Spinal cord (tissue), 10 donors: ENCODE data around the gene MYBBP1A. TPM values are rescaled to one million over a fixed set of nuclear protein-coding genes. Genes with fewer than 3 reads are reported as not detected.

Source experiments
- DNase-seq, 6 donors: peaks; one replicate each; pipeline versions ENCODE4 v3.0.0 to v3.0.0-alpha.2; 2013 to 2015; ENCODE audit warnings: low spot score in 6 of 6, low read depth in 4 of 6
- H3K27ac ChIP-seq: one replicate; pipeline ENCODE4 v1.5.1; 2013; ENCODE audit warnings: low read depth, low read length, control low read depth
- H3K27me3 ChIP-seq: one replicate; pipeline ENCODE4 v1.6.1; 2013; ENCODE audit warnings: low read length; ENCODE audit not compliant: control insufficient read depth, insufficient read depth
- H3K36me3 ChIP-seq: one replicate; pipeline ENCODE4 v1.6.1; 2013; ENCODE audit warnings: low read length; ENCODE audit not compliant: control insufficient read depth, insufficient read depth
- H3K4me1 ChIP-seq: one replicate; pipeline ENCODE4 v1.6.1; 2013; ENCODE audit warnings: low read length; ENCODE audit not compliant: control insufficient read depth, insufficient read depth
- H3K4me3 ChIP-seq: one replicate; pipeline ENCODE4 v1.5.1; 2013; ENCODE audit warnings: low read depth, low read length, control low read depth
- H3K9me3 ChIP-seq: one replicate; pipeline ENCODE4 v1.6.1; 2013; ENCODE audit warnings: low read length; ENCODE audit not compliant: control insufficient read depth, insufficient read depth
- WGBS: methylation state at CpG from one replicate; pipeline ENCODE4 v1.1.5; 2013; ENCODE audit warnings: missing lambda C conversion rate; ENCODE audit not compliant: insufficient coverage; 5-methylcytosine and 5-hydroxymethylcytosine counted together
- polyA plus RNA-seq, 2 donors: library from polyadenylated mRNA; unstranded; fragments of 120-200 nt; gene quantifications; one replicate each; pipeline ENCODE4 v1.2.1, GENCODE V29; 2013; ENCODE audit not compliant: insufficient read length in 2 of 2
- total RNA-seq, 2 donors: library from RNA; depleted of rRNA in 1 of 2; stranded (reverse); fragments of 120-200 nt in 1 of 2; fragments of >200 nt in 1 of 2; gene quantifications; one replicate each; pipeline versions ENCODE4 v1.2.3 to v1.2.4, GENCODE V29; 2013 to 2014
- donor health status: healthy.

The MYBBP1A gene
- total and polyA plus RNA-seq, 4 donors: 19.5 to 38.9 (median 33.7) TPM

DNA sequence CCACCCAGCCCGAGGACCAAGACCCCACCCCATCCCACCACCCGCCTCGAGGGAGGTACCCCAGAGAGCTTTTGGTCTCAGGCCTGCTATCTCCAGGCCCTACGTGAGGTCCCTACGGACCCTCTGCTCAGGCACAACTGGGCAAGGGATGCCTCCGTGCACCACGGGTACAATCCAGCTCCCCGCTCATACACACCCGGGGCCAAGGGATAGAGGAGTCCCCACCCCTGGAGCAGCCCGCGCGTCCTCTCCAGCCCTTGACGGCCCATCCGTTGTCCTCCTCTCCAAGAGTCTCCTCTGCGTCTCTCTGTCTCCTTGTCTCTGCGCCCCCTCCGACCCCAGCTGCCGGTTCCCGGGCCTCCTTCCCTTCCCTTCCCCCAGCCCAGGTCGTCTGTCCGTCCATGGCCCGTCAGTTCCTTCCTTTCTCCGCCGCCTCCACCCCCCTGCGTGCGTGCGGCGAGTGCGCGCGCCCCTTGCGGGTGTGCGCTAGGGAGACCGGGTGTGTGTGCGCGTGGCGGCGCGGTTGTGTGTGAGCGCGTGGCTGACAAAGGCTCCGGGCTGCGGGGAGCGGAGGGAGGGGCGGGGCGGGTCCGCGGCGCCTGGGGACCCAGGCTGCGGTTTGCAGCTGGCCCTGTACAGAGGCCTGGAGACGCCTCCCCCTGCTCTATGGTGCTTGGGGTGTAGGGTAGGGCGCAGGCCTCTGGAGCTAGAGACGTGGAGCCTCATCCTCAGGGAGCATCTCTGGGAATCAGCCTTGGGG is 55.6 kb downstream of the MYBBP1A start:
- WGBS: under 1% methylated on average over 51 of the region's 53 CpGs
- peak in 3 of 6 donors; percentile 32 to 93 (median 79) for DNase-seq
- H3K27me3 ChIP-seq: peaks cover 19% of the 10 kb centered on the region
- H3K27ac ChIP-seq: peak overlapping the region; percentile 25
- peak overlapping the region; percentile 56 for H3K4me3 ChIP-seq
- H3K36me3 ChIP-seq: peaks cover 8% of the 10 kb centered on the region
- H3K9me3 ChIP-seq: no peaks in the 10 kb centered on the region
- peaks cover 58% of the 10 kb centered on the region for H3K4me1 ChIP-seq

- DNase-seq: peak in 5 of 6 donors; percentile 61 to 93 (median 77)
- peak within 1 kb of the TSS; percentile 25 for H3K27ac ChIP-seq
- H3K4me1 ChIP-seq: peaks cover 50% of the 10 kb centered on the region
- H3K9me3 ChIP-seq: no peaks in the 10 kb centered on the region
- WGBS: under 1% methylated on average over 101 of the region's 117 CpGs
- peaks cover 7% of the 10 kb centered on the region for H3K36me3 ChIP-seq
- H3K27me3 ChIP-seq: peaks cover 19% of the 10 kb centered on the region
- H3K4me3 ChIP-seq: peak within 1 kb of the TSS; percentile 56
Observed at GRCh38 chr17:4498461-4499397, 56.5 kb downstream of the MYBBP1A start, which contains the start of gene SPNS2. SPNS2 (plus strand) TSS chr17:4498881; CDS start chr17:4499048, 167 bp downstream.

- Histone ChIP-seq H3K36me3 (no peaks in the 10 kb centered on the region), H3K27ac (no peak overlapping the region), H3K9me3 (no peaks in the 10 kb centered on the region), H3K27me3 (peaks cover 19% of the 10 kb centered on the region), H3K4me1 (peaks cover 41% of the 10 kb centered on the region), H3K4me3 (no peak overlapping the region)
- DNase-seq: peak in 1 of 6 donors; percentile 63
- 48% methylated on average over 14 of the region's 23 CpGs for WGBS
Observed at GRCh38 chr17:4497101-4497824, 57.9 kb downstream of the MYBBP1A start.

DNA sequence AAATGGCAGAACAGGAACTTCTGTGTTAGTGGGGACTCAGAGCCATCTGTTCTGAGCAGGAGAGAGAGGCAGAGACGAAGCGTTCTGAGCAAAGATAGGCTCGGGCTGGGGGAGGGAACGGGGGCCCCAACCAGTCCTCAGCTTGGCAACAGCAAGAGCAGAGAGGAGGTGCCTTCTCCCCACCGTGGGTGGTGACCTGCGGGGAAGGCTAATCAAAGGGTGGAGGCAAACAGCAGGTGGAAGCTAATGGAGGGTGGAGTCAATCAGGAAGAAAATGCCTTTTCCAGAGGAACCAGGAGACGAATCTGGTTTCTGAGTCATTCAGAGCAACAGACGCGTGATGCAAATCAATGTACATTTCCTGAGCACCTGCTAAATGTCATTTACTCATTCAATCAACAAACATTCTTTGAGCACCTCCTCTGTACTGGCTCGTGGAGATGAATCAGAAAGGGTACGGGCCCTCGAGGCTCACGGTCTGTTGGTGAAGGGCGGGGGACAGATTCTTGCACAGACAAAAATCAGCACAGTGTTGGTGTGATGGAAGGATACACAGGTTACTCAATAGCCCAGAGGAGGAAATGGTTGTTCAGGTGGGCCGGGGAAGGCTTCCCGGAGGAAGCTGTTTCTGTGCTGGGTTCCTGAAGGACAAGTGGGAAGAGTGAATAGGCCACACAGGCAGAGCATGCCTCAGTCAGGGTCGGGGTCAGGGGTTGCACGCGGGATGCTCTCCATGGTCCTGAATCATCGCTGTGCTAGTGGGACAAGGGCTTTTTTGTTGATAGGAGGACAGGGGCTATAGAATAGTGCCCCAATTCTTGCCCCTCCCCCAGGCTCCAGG is 62.2 kb downstream of the MYBBP1A start:
- no peak overlapping the region for H3K27ac ChIP-seq
- H3K4me3 ChIP-seq: no peak overlapping the region
- no peaks in the 10 kb centered on the region for H3K36me3 ChIP-seq
- no peaks in the 10 kb centered on the region for H3K9me3 ChIP-seq
- H3K4me1 ChIP-seq: peaks cover 20% of the 10 kb centered on the region
- peak in 2 of 6 donors; percentile 48 to 55 for DNase-seq
- no peaks in the 10 kb centered on the region for H3K27me3 ChIP-seq
- 48% methylated on average over 20 of the region's 20 CpGs for WGBS

DNA sequence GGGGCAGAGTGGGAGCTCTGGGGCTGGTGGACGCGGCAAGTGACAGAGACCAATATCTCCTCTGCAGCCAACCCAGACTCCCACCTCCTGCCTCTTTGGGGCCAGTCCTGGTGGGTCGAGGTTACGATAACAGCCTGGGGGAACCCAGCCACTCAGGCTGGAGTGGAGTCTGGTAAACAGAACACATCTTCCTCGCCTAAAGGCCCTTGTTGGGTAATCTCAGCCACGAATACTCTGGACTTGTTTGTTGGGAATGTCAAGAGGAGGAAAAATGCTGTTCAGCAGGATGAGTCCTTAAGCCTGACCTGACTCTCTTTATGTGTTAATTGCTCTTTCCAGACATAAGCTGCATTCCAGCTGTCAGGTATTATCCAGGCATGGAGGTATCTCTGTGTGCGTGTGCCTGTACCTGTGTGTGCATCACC is 64.5 kb downstream of the MYBBP1A start:
- no peaks in the 10 kb centered on the region for H3K9me3 ChIP-seq
- 82% methylated on average over 4 of the region's 7 CpGs for WGBS
- H3K36me3 ChIP-seq: no peaks in the 10 kb centered on the region
- H3K27ac ChIP-seq: no peak overlapping the region
- peaks cover 25% of the 10 kb centered on the region for H3K4me1 ChIP-seq
- no peak overlapping the region for H3K4me3 ChIP-seq
- no peaks in the 10 kb centered on the region for H3K27me3 ChIP-seq
- no peak for DNase-seq

DNA sequence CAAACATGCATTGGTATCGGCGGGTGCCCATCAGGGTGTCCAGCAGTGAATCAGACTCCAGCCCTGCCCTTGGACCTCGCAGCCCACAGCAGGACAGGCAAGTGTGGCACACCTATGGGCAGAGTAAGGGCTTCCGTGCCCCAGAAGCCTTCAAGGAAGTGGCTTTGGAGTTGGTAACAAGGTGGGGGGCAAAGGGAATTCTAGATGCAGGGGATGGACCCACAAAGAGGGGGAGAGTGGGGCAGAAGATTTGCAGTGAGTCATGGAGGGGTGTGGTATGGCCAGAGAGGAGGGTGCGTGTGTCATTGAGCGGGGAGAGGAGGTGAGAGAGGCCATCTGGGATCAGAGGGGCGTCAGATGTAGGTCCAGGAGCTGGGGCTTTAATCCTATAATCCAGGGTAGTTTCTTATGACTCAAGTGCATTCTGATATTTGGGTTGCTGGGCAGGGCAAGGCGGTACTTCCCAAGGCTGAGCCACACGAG is 65.0 kb downstream of the MYBBP1A start:
- peaks cover 25% of the 10 kb centered on the region for H3K4me1 ChIP-seq
- WGBS: 87% methylated on average over 9 of the region's 9 CpGs
- no peaks in the 10 kb centered on the region for H3K36me3 ChIP-seq
- DNase-seq: no peak
- no peak overlapping the region for H3K27ac ChIP-seq
- H3K27me3 ChIP-seq: no peaks in the 10 kb centered on the region
- H3K4me3 ChIP-seq: no peak overlapping the region
- H3K9me3 ChIP-seq: no peaks in the 10 kb centered on the region

DNA sequence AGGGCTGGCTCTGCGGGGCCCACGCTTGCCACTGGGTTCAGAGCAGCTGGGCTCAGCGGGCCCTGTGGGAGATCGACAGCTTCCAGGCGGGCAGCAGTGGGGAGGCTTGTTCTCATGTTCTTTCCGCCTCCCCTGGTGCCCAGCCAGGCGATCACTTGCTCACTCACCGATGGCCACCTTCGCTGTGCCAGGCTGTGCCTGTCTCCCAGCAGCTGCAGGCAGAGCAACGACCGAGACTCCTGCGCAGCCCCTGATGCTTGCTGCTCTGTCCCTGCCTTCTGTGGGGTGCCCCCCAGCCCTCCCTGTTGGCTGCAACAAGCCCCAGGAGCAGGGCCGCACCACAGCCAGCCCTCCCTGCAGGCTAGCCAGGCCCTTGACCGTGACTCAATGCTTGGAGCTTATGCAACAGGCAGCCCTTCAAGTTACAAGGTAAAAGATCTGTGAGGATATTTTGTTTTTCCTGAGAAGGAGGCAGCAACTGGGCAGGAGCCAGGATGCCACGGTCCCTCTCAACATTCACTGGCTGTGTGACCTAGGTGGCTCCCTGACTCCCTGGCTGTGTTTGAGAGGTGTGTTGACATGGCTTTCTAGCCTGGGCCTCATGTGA is 66.1 kb downstream of the MYBBP1A start:
- Histone ChIP-seq H3K27ac (no peak overlapping the region), H3K27me3 (no peaks in the 10 kb centered on the region)
- 82% methylated on average over 15 of the region's 15 CpGs for WGBS

More for the DNA sequence above, 66.1 kb downstream of the MYBBP1A start:
- peaks cover 25% of the 10 kb centered on the region for H3K4me1 ChIP-seq
- H3K9me3 ChIP-seq: no peaks in the 10 kb centered on the region
- no peak for DNase-seq
- H3K4me3 ChIP-seq: no peak overlapping the region
- H3K36me3 ChIP-seq: no peaks in the 10 kb centered on the region
